HCT116 (cell line): ENCODE results near the gene RAPGEF3. TPM values are rescaled to one million over a fixed set of nuclear protein-coding genes. Genes with fewer than 3 reads are reported as not detected.

Experiments used
- ATAC-seq: fragments of 200-7000 bp; cut with Tn5 transposase; 2 replicates; pipeline ENCODE4 v1.9.1; 2020; ENCODE audit warnings: mild to moderate bottlenecking, moderate library complexity
- BruUV-seq: library from RNA; stranded (reverse); fragments of 400-500 nt; replicated peaks from 2 replicates; lab custom pipeline; 2021; lab: Mats Ljungman, UMichigan
- CTCF ChIA-PET: fragments of 300-600 bp; sonication (Branson Sonifier 250); formaldehyde crosslinking; loops from one replicate; lab custom pipeline; 2021; ENCODE audit warnings: antibody characterized with exemption; lab: Charles Lee
- POLR2A ChIA-PET: fragments of 300-600, 350-600 bp; sonication (Branson Sonifier 250); formaldehyde crosslinking; loops from one replicate; lab custom pipeline; 2021; ENCODE audit warnings: antibody characterized with exemption; lab: Charles Lee
- RAD21 ChIA-PET, 2 experiments: fragments of 300-600 bp; sonication (Branson Sonifier 250); formaldehyde crosslinking; loops; one replicate each; lab custom pipeline; 2023; ENCODE audit warnings: low total read pairs in 2 of 2; ENCODE audit not compliant: uncharacterized antibody in 2 of 2, unreplicated experiment in 2 of 2, low non-redundant PET in 1 of 2; lab: Charles Lee
- DNase-seq: peaks from one replicate; pipeline ENCODE4 v3.0.0-alpha.2; 2010; ENCODE audit warnings: low read depth, low spot score
- H2AFZ ChIP-seq: fragments of 200-600 bp; shearing (Covaris generic), sonication (generic); 2 replicates; pipeline ENCODE4 v1.6.1; 2017; ENCODE audit warnings: low read depth, mixed run types, mixed read lengths, antibody characterized with exemption, low read length; ENCODE audit not compliant: poor library complexity, severe bottlenecking
- H3K27ac ChIP-seq: 2 replicates; pipeline ENCODE4 v1.5.1; 2012; ENCODE audit warnings: low read depth, low read length
- H3K27me3 ChIP-seq: fragments of 200-600 bp; sonication (generic); 2 replicates; pipeline ENCODE4 v1.6.1; 2016; ENCODE audit warnings: mixed run types, low read length, mixed read lengths; ENCODE audit not compliant: insufficient read depth
- H3K36me3 ChIP-seq, 2 experiments: fragments of 200-500 bp in 1 of 2; fragments of 200-600 bp in 1 of 2; sonication (Bioruptor generic) in 1 of 2; sonication (generic) in 1 of 2; 2 replicates each; pipeline versions ENCODE4 v1.5.1 to v1.6.1; 2014 to 2016; ENCODE audit warnings: low read length in 2 of 2, inconsistent platforms in 1 of 2, mixed read lengths in 1 of 2, mixed run types in 1 of 2; ENCODE audit not compliant: insufficient read depth in 2 of 2, control insufficient read depth in 1 of 2
- H3K4me1 ChIP-seq, 2 experiments: fragments of 200-600 bp in 1 of 2; sonication (generic) in 1 of 2; 2 replicates each; pipeline versions ENCODE4 v1.5.1 to v1.6.1; 2012 to 2017; ENCODE audit warnings: low read length in 2 of 2, inconsistent platforms in 1 of 2, mild to moderate bottlenecking in 1 of 2, mixed read lengths in 1 of 2, mixed run types in 1 of 2, moderate library complexity in 1 of 2; ENCODE audit not compliant: insufficient read depth in 2 of 2, control insufficient read depth in 1 of 2
- H3K4me2 ChIP-seq: fragments of 200-600 bp; sonication (generic); 2 replicates; pipeline ENCODE4 v1.6.1; 2017; ENCODE audit warnings: mixed run types, low read length, mixed read lengths
- H3K4me3 ChIP-seq, 2 experiments: fragments of 200-600 bp in 1 of 2; sonication (generic) in 1 of 2; replicated peaks in 1 of 2; 2 replicates each; pipeline ENCODE4 v1.5.1; 2011 to 2016; ENCODE audit warnings: low read length in 2 of 2, control low read depth in 1 of 2, low read depth in 1 of 2, mild to moderate bottlenecking in 1 of 2, mixed read lengths in 1 of 2, mixed run types in 1 of 2
- H3K79me2 ChIP-seq: fragments of 200-600 bp; sonication (generic); 2 replicates; pipeline ENCODE4 v1.6.1; 2017; ENCODE audit warnings: mild to moderate bottlenecking, mixed run types, low read length, moderate library complexity, mixed read lengths; ENCODE audit not compliant: insufficient read depth
- H3K9ac ChIP-seq: fragments of 200-600 bp; sonication (generic); 2 replicates; pipeline ENCODE4 v1.6.1; 2016; ENCODE audit warnings: low read length, mixed read lengths
- H3K9me2 ChIP-seq: fragments of 200-600 bp; sonication (generic), shearing (Covaris generic); 2 replicates; pipeline ENCODE4 v1.6.1; 2017; ENCODE audit warnings: mixed run types, mild to moderate bottlenecking, moderate library complexity; ENCODE audit not compliant: insufficient read depth
- H3K9me3 ChIP-seq, 2 experiments: fragments of 200-500 bp in 1 of 2; fragments of 200-600 bp in 1 of 2; sonication (Bioruptor generic) in 1 of 2; sonication (generic) in 1 of 2; 2 replicates each; pipeline ENCODE4 v1.6.1; 2014 to 2017; ENCODE audit warnings: low read length in 2 of 2, mixed read lengths in 2 of 2, inconsistent platforms in 1 of 2, low read depth in 1 of 2, mild to moderate bottlenecking in 1 of 2, mixed run types in 1 of 2, moderate library complexity in 1 of 2; ENCODE audit not compliant: control insufficient read depth in 1 of 2, insufficient read depth in 1 of 2
- H4K20me1 ChIP-seq: fragments of 200-600 bp; sonication (generic), shearing (Covaris generic); 2 replicates; pipeline ENCODE4 v1.6.1; 2017; ENCODE audit warnings: mixed run types, mild to moderate bottlenecking, moderate library complexity; ENCODE audit not compliant: insufficient read depth
- ATF3 ChIP-seq: IDR thresholded peaks from 2 replicates; pipeline ENCODE4 v1.6.1; 2012
- CBX3 ChIP-seq: IDR thresholded peaks from 2 replicates; pipeline ENCODE4 v1.6.1; 2012; ENCODE audit warnings: low read depth
- CTCF ChIP-seq, 3 experiments: fragments of 200-600 bp in 1 of 3; sonication (generic) in 1 of 3; IDR thresholded peaks in 2 of 3; conservative IDR thresholded peaks in 1 of 3; 2 replicates each; pipeline ENCODE4 v1.5.1; 2012 to 2017; ENCODE audit warnings: low read depth in 2 of 3, low read length in 2 of 3, antibody characterized with exemption in 1 of 3, borderline replicate concordance in 1 of 3, control low read depth in 1 of 3, mild to moderate bottlenecking in 1 of 3, mixed read lengths in 1 of 3, mixed run types in 1 of 3, moderate library complexity in 1 of 3; ENCODE audit not compliant: insufficient read depth in 1 of 3
- EZH2 ChIP-seq: fragments of 200-600 bp; sonication (generic); IDR thresholded peaks from 2 replicates; pipeline ENCODE4 v1.6.1; 2017; ENCODE audit warnings: antibody characterized with exemption, mixed run types
- MAX ChIP-seq: IDR thresholded peaks from 2 replicates; pipeline ENCODE4 v1.6.1; 2012
- POLR2AphosphoS5 ChIP-seq: IDR thresholded peaks from 2 replicates; pipeline ENCODE4 v1.6.1; 2011; ENCODE audit warnings: mild to moderate bottlenecking, low read depth, low read length, moderate library complexity
- SRF ChIP-seq: IDR thresholded peaks from 2 replicates; pipeline ENCODE4 v1.6.1; 2012; ENCODE audit warnings: low read depth
- ZBTB33 ChIP-seq: IDR thresholded peaks from 2 replicates; pipeline ENCODE4 v1.6.1; 2011; ENCODE audit warnings: mild to moderate bottlenecking, low read length, moderate library complexity; ENCODE audit not compliant: insufficient replicate concordance; ENCODE audit errors: extremely low read depth
- ZFX ChIP-seq: fragments of 450-650 bp; IDR thresholded peaks from 2 replicates; pipeline ENCODE4 v1.6.1; 2017
- intact Hi-C: fragments of 100-400 bp; cut with micrococcal nuclease; formaldehyde crosslinking; loops from 2 replicates; pipeline ENCODE4 v1.10.0; 2022
- total RNA-seq: library from RNA; stranded (reverse); gene quantifications from one replicate; pipeline ENCODE4 v1.2.1, GENCODE V29; 2021; ENCODE audit not compliant: unreplicated experiment

RAPGEF3 gene
- total RNA-seq, 1 experiment from 2014 or later, result 1.8 TPM

- H3K9me2 ChIP-seq, result no peaks in the 10 kb centered on the region
- no TSS peak for BruUV-seq
- ChIA-PET CTCF (interaction anchor here (0.6 to 5.4 kb wide), 8 partner anchors 10 to 62 kb away, joined by 3 to 70 read pairs (median 7); no protein-coding TSS in a partner anchor), POLR2A (no interaction called here), RAD21 (interaction anchor here in 1 of 2 experiments (0.7 to 1.7 kb wide), 5 partner anchors 11 to 35 kb away, joined by 3 to 6 read pairs (median 3); no protein-coding TSS in a partner anchor)
- ATAC-seq, result no peak
- H4K20me1 ChIP-seq, result no peaks in the 10 kb centered on the region
- no peaks in the 10 kb centered on the region for H3K27me3 ChIP-seq
- peaks cover 24% of the 10 kb centered on the region for H3K79me2 ChIP-seq
- no peak overlapping the region for H3K27ac ChIP-seq
- no peaks in the 10 kb centered on the region for H3K9me3 ChIP-seq
- peaks cover 19 to 47% of the 10 kb centered on the region in 2 experiments for H3K4me1 ChIP-seq
- no peak for TF ChIP-seq CTCF (IDR thresholded peaks at IDR 0.05 in 2 of 3, conservative IDR thresholded peaks at IDR 0.05 in 1 of 3; ENCODE audit: borderline replicate concordance in 1 of 3, insufficient read depth in 1 of 3, low read depth in 2 of 3, low read length in 2 of 3)
- TF ChIP-seq POLR2AphosphoS5, result no peak
- TF ChIP-seq EZH2, result no peak
- no peak for TF ChIP-seq CBX3
- H3K36me3 ChIP-seq, result peaks cover 2 to 6% of the 10 kb centered on the region in 2 experiments; a peak in 2 of 4 replicates
- no peak overlapping the region for H2AFZ ChIP-seq
- H3K4me2 ChIP-seq, result no peak overlapping the region
- DNase-seq, result no peak
- no peak overlapping the region for H3K9ac ChIP-seq
- H3K4me3 ChIP-seq, result no peak overlapping the region
- intact Hi-C loops, result loop anchor here (5.0 to 10.0 kb wide), 2 partner anchors 59 to 743 kb away; no protein-coding TSS in a partner anchor
These were observed 19.3 kb upstream of the RAPGEF3 start for GRCh38 chr12:47777741-47778558.

GRCh38 chr12:47777151-47777550 lies 18.5 kb upstream of the RAPGEF3 start:
- H3K9me3 ChIP-seq, result no peaks in the 10 kb centered on the region
- H3K4me1 ChIP-seq, result peaks cover 19 to 51% of the 10 kb centered on the region in 2 experiments
- ChIA-PET POLR2A (no interaction called here), RAD21 (interaction anchor here (0.9 to 1.7 kb wide), 3 partner anchors 23 to 34 kb away, joined by 3 to 6 read pairs (median 3); no protein-coding TSS in a partner anchor)
- no peak overlapping the region for H3K9ac ChIP-seq
- H3K36me3 ChIP-seq, result peaks cover 0 to 2% of the 10 kb centered on the region in 2 experiments; a peak in 1 of 4 replicates
- H3K9me2 ChIP-seq, result no peaks in the 10 kb centered on the region
- no TSS peak for BruUV-seq
- intact Hi-C loops, result loop anchor here (5.0 to 10.0 kb wide), 2 partner anchors 60 to 742 kb away; no protein-coding TSS in a partner anchor
- H3K27me3 ChIP-seq, result no peaks in the 10 kb centered on the region
- ATAC-seq, result no peak
- H4K20me1 ChIP-seq, result no peaks in the 10 kb centered on the region
- H3K4me3 ChIP-seq, result no peak overlapping the region
- TF ChIP-seq ZBTB33 (no peak), SRF (no peak), CTCF (IDR thresholded peaks at IDR 0.05 in 2 of 3, conservative IDR thresholded peaks at IDR 0.05 in 1 of 3; ENCODE audit: borderline replicate concordance in 1 of 3, insufficient read depth in 1 of 3, low read depth in 2 of 3, low read length in 2 of 3) (no peak), ZFX (no peak), ATF3 (no peak), MAX (no peak)
- TF ChIP-seq, all 23 proteins: peak for 0
- CTCF ChIA-PET, result interaction anchor here (3.3 to 5.4 kb wide), 3 partner anchors 9 to 61 kb away, joined by 26 to 70 read pairs (median 30); no protein-coding TSS in a partner anchor
- Histone ChIP-seq H2AFZ (no peak overlapping the region), H3K4me2 (no peak overlapping the region), H3K27ac (no peak overlapping the region), H3K79me2 (peaks cover 24% of the 10 kb centered on the region)
- no peak for DNase-seq
